GM18861 (cell line): Measurements from ENCODE around the gene CALD1.

ENCODE experiments used
- ATAC-seq: cut with Tn5 transposase; IDR thresholded peaks from one replicate; pipeline ENCODE4 v1.9.1; 2021; ENCODE audit not compliant: unreplicated experiment

The CALD1 gene

DNA sequence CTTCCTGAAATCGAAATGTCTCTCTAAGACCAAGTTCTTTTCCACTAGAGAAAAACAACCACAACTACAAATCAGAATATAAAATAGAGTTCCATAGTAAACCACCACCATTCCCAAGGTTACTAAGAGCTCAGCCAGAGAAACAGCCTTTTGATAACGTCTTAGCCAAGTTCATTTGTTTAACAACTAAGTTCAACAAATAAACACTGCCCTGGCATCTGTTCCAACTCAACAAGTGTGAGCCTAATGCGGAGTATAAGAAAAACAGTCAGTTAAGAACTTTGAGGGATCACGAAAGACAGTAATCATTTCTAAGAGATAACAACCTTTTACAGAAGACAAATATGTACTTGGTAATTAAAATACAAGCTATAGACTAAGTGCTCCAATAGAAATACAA, 77.3 kb downstream of the CALD1 start:
- no peak for ATAC-seq

DNA sequence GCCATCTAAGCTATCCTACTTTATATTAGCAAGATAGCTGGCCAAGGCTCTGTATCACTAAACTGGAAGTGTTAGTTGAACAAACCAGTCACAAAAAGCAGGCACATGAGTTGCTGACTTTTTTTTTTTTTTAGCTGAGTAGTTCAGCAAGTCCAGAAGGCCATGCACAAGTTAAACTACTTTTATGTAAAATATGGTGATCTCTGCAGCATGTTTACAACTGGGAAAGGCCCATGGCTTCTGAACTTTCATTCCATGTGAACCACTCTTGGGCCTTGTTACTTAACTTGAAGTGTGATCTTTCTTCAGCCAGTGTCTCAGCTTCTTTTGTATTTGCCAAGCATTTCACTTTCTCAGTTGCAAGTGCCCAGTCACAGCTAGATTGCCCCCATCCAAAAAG, 78.5 kb downstream of the CALD1 start:
- no peak for ATAC-seq

DNA sequence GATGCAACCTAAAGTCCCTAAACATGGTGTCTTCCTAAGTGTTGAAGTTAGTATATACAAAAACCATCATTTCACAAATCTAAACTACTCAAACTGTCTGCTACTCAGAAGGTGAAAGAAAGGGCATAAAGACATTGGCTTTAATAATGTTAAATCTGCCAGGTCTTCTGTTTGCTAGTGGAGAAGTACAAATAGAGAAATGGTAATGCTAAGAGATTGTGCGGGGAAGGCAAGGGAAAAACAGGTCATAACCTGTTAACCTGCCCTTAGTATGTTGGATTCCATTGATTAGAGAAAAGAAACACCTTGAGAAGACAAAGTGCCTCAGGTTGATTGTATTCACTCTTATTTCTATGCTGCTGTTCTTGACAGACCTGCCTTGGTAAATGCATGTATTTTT, 80.3 kb downstream of the CALD1 start:
- ATAC-seq = no peak

DNA sequence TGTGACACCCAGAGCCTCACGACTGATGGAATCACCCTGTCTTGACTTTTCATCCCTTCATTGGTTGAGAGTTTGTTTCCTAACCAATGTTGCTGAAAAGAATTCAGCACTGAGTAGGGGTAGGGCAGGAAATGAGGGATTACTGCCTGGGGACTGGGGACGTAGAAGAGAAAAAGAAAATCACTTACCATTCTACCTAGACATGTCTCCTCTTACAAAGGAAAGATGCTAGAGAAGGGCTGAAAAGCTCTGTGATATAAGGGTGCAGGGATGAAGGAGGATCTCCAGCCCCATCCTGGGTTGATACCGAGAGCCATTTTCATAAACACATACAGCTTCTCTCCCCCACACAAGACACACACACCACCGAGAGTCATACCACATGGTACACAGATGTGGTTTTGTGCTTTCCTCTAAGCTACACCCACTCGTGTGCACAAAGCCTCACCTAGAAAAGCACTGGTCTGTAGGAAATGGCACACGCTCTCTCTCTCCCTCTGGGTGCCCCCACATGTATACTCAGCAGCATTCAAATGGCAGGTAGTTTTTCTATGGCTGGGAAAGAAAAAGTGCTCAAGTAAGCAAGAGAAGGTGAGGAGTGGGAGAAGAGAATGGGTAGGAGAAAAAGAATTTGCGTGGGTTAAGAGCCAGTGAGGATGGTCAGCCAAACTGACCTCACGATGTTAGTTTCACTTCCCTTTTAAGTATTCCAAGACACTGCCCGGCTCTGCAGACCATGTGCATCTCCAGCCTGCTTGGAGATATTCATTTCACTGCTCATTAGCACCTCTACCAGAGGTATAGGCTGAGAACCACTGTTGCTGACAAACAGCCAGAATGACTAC, 85.8 kb downstream of the CALD1 start:
- no peak for ATAC-seq

DNA sequence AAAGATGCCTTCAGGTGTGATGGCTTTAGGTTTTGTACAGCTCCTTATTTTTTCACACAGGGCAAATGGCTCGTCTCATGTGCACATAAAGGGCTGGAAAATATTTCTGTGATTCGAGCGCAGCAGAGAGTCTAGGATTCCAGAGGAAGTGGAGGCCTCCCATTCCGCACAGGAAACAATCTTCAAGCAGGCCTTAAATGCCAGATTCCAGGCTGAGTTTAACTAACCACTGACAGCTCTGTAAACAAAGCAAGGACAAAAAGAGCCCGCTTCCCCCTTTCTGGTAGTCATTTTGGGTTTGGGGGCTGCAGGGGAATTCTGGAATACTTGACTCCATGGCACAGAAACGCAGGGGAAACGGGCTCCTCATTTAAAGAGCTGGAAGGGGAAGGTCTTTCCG, 87.2 kb downstream of the CALD1 start:
- no peak for ATAC-seq

DNA sequence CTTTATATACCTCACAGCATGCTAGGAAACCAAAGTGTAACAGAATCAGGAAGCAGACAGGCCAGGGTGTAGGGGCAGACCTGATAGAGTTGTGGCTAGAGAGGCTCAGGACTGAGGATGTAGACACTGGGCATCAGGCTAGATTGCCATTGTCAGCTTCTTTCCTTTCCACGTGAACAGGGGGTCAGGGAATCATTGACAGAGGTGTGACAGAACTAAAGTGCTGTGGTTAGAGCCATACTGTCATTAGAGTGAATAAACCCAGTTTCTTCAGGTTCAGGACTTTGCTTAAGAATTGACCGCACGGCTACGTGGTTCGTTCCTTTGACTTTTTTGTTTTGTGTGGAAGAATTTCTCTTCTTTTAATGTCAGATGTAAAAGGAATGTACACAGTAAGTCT, 90.7 kb downstream of the CALD1 start:
- no peak for ATAC-seq

GRCh38 chr7:134870781-134871180, 91.3 kb downstream of the CALD1 start:
- ATAC-seq = no peak

DNA sequence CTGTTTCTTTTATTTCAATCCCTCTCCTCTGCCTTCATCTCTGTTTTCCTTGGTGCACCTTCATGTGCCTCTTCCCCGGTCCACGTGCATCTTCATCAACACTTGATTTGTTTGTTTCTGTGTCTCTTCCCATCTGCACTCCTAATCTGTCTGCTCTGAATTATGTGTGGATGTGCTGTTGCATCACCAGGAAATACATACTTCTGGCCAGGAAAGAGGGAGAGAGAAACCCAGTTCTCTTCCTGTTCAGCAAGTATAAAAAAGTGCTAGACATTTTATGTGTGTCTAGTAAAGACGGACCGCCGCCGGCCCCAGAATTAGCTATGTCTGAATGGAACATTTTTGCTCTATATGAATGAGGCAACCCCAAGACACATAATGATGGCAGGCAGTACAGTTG, 93.8 kb downstream of the CALD1 start:
- no peak for ATAC-seq

DNA sequence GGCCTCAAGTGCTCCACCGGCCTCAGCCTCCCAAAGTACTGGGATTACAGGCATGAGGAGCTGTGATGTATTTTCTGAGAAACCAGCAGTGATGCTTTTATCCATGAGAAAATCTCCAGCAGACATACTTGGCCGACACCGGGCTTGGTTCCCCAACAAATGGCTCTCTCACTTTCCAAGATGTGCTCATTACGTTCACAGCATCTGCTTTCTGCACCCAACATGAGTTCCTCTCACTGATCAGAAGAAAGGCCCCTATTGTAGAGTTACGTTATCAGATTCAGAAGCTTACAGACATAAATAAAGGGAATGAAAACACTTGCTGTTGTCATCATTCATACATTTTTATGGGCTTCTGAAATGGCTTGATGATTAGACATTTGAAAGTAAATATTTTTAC, 95.0 kb downstream of the CALD1 start:
- no peak for ATAC-seq

GRCh38 chr7:134875867-134876266, 96.4 kb downstream of the CALD1 start:
- no peak for ATAC-seq

DNA sequence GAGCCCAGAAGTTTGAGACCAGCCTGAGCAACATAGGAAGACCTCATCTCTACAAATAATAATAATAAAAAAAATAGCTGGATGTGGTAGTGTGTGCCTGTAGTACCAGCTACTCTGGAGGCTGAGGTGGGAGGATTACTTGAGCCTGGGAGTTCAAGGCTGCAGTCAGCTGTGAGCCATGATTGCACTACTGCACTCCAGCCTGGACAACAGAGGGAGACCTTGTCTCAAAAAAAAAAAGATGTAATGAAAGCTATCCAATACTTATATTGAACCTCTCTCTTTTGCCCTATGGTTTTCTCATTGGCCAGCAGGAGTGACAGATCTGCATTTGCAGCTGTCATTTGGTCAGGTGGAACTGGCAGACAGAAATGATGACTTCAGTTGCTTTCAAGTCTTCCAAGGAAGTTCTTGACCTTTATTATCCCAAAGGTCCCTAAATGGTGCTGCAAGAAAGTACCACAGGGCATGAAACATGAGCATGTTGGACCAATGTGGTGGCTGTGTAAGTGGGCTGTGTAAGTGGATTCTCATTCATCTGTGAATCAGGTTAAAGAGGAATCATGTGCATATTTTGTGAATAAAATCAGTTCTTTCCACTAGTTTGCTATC, 99.4 kb downstream of the CALD1 start:
- ATAC-seq = no peak

DNA sequence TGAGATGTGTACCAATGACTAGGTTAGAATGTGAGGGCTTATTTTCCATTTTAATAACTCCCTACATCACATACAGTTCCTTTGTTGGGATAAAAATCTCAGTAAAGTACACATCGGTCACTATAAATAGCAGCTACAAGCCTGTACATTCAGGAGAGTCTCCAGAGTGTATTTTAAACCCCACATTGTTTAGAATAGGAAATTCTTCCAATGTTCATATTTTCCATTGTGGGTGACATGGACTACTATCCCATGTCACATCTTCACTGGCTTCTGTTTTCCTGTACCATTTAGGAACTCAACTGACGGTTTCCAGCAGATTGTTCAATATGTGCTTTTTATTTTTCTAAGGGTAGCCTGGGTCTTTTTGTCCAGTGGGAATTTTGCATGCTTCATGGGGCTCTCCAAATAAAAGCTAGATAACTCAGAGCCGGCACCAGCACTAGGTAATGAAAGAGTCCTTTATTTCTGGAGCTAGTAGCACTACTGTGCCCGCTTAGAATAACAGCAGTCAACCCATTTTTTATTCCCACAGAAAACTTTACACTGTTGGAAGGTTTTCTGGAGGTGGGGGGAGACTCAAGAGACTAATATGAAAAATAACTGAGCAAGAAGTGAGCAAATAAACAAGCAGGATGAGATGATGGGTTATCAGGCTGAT, 100.5 kb downstream of the CALD1 start:
- no peak for ATAC-seq

- ATAC-seq = no peak
Observed at GRCh38 chr7:134882481-134882880, 103.0 kb downstream of the CALD1 start.

- no peak for ATAC-seq
Observed at GRCh38 chr7:134885967-134886352, 106.5 kb downstream of the CALD1 start.

- ATAC-seq = no peak
Observed at GRCh38 chr7:134886353-134887057, 107.1 kb downstream of the CALD1 start.

DNA sequence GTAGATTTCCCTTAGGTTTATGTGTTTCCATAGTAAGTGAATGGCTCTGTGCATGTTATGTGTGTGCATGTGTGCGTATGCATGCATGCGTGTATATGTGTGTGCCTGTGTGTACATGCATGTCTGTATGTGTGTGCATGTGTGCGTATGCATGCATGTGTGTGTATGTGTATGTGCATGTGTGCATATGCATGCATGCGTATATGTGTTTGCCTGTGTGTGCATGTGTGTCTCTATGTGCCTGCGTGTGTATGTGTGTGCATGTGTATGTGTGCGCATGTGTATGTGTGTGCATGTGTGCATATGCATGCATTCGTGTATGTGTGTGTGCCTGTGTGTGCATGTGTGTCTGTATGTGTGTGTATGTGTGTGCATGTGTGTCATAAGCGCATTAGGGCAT, 108.1 kb downstream of the CALD1 start:
- ATAC-seq = no peak

- ATAC-seq = no peak
Observed at GRCh38 chr7:134888141-134888740, 108.8 kb downstream of the CALD1 start.

- no peak for ATAC-seq
Observed at GRCh38 chr7:134890246-134891240, 111.1 kb downstream of the CALD1 start.

DNA sequence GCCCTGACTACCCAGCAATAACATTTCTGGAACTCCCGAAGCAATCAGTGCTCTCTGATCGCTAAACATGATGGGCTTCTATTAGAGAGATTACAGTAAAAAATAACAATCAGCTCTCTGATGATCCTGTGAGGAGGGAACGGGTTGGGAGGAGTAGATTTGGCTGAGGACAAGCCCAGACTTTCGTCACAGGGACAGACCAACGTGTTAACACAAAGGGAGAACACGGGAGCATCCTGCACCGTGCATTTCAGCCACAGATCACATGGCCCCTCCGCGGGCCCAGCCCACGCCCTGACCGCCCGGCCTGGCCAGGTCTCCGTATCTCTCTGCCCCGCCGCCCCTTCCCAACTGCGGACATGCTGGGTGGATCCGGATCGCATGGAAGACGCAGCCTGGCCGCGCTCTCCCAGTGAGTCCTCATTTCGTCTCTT, 111.8 kb downstream of the CALD1 start:
- no peak for ATAC-seq
